Lung (tissue), 12 donors: Measurements from ENCODE around the gene RXRA. TPM values are rescaled to one million over a fixed set of nuclear protein-coding genes. Genes with fewer than 3 reads are reported as not detected.
A peak's percentile ranks its signal among the peaks of the same experiment; 100 is the strongest.

ENCODE experiments used
- ATAC-seq: fragments of 200-7000 bp; cut with Tn5 transposase; one replicate; pipeline ENCODE4 v1.9.1; 2020; ENCODE audit warnings: moderate number of reproducible peaks; ENCODE audit not compliant: insufficient read depth, low FRiP score
- DNase-seq, 3 donors: peaks; one replicate each; pipeline ENCODE4 v3.0.0-alpha.2; 2013 to 2017
- H3K27ac ChIP-seq, 2 donors: one replicate each; pipeline ENCODE4 v1.5.1; 2013; ENCODE audit warnings: mild to moderate bottlenecking in 2 of 2, moderate library complexity in 2 of 2, control low read depth in 1 of 2, inconsistent platforms in 1 of 2, low read depth in 1 of 2, low read length in 1 of 2
- H3K27me3 ChIP-seq, 3 donors: one replicate each; pipeline ENCODE4 v1.5.1; 2013; ENCODE audit warnings: low read length in 2 of 3; ENCODE audit not compliant: control insufficient read depth in 3 of 3, insufficient read depth in 3 of 3
- H3K36me3 ChIP-seq, 4 donors: one replicate each; pipeline ENCODE4 v1.5.1; 2013; ENCODE audit warnings: low read length in 4 of 4, mild to moderate bottlenecking in 1 of 4, moderate library complexity in 1 of 4; ENCODE audit not compliant: control insufficient read depth in 4 of 4, insufficient read depth in 4 of 4
- H3K4me1 ChIP-seq, 5 donors: one replicate each; pipeline ENCODE4 v1.5.1; 2013; ENCODE audit warnings: low read length in 5 of 5, mild to moderate bottlenecking in 2 of 5, moderate library complexity in 1 of 5; ENCODE audit not compliant: control insufficient read depth in 5 of 5, insufficient read depth in 5 of 5
- H3K4me3 ChIP-seq: one replicate; pipeline ENCODE4 v1.5.1; 2013; ENCODE audit warnings: mild to moderate bottlenecking, control low read depth, moderate library complexity
- H3K9ac ChIP-seq, 2 donors: one replicate each; pipeline ENCODE4 v1.5.1; 2013; ENCODE audit warnings: low read length in 2 of 2, control low read depth in 1 of 2; ENCODE audit not compliant: insufficient read depth in 1 of 2
- H3K9me3 ChIP-seq, 4 donors: one replicate each; pipeline ENCODE4 v1.5.1; 2013; ENCODE audit warnings: low read length in 3 of 4, mild to moderate bottlenecking in 1 of 4, moderate library complexity in 1 of 4; ENCODE audit not compliant: control insufficient read depth in 4 of 4, insufficient read depth in 3 of 4
- WGBS, 2 donors: extraction: QIAGEN DNeasy Blood & Tissue Kit; methylation state at CpG; one replicate each; pipeline ENCODE4 v1.1.7; 2013; 5-methylcytosine and 5-hydroxymethylcytosine counted together
- polyA plus RNA-seq, 2 donors: library from polyadenylated mRNA; stranded (reverse); fragments of 200-250 nt; gene quantifications; one replicate each; pipeline ENCODE4 v1.2.1, GENCODE V29; 2013
- total RNA-seq, 2 donors: library from RNA; depleted of rRNA in 1 of 2; stranded (reverse); fragments of >200 nt in 1 of 2; gene quantifications; one replicate each; pipeline ENCODE4 v1.2.1, GENCODE V29; 2014 to 2021
- TF ChIP-seq, protein P1 (sequence below): IDR thresholded peaks from 2 replicates; pipeline ENCODE4 v1.5.1; 2012; ENCODE audit warnings: mild to moderate bottlenecking; ENCODE audit errors: control extremely low read depth, extremely low read depth
- donor health status: control.
- donor health status: control.
- donor health status: Bipolar disorder and iron deficiency.
- donor health status: healthy.
- donor health status: DM: yes; HTN: yes; CAD: no.

The RXRA gene
- total and polyA plus RNA-seq, 4 donors: 24.2 to 85.2 (median 52.2) TPM

DNA sequence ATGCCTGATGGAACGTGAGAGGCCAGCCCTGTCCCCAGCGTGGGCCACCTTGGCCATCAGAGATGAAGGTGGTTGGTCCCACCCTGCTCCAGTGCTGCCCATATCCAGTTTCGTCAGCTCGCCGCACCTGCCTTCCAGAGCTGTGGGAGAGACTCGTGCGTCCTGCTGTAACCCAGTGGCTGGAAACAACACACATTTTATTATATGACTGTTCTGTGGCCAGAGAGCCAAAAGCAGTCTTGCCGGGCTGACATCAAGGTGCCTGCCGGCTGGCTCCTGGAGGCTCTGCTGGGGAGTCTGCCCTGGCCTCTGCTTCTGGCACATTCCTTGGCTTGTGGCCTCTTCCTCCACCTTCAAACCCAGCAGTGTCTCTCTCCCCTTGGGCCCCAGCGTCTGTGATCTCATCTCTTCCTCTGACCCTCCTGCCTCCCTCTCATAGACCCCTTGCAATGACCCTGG, 94.7 kb downstream of the RXRA start:
- no peaks in the 10 kb centered on the region for H3K9me3 ChIP-seq
- H3K27me3 ChIP-seq: no peaks in the 10 kb centered on the region
- no peak for ATAC-seq
- WGBS, 2 donors: 89 to 95% methylated on average over 10 of the region's 10 CpGs
- no peak overlapping the region for H3K9ac ChIP-seq
- peaks cover 2 to 31% (median 11%) of the 10 kb centered on the region in 5 donors for H3K4me1 ChIP-seq
- TF ChIP-seq, protein P1, sequence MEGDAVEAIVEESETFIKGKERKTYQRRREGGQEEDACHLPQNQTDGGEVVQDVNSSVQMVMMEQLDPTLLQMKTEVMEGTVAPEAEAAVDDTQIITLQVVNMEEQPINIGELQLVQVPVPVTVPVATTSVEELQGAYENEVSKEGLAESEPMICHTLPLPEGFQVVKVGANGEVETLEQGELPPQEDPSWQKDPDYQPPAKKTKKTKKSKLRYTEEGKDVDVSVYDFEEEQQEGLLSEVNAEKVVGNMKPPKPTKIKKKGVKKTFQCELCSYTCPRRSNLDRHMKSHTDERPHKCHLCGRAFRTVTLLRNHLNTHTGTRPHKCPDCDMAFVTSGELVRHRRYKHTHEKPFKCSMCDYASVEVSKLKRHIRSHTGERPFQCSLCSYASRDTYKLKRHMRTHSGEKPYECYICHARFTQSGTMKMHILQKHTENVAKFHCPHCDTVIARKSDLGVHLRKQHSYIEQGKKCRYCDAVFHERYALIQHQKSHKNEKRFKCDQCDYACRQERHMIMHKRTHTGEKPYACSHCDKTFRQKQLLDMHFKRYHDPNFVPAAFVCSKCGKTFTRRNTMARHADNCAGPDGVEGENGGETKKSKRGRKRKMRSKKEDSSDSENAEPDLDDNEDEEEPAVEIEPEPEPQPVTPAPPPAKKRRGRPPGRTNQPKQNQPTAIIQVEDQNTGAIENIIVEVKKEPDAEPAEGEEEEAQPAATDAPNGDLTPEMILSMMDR: no peak
- DNase-seq: no peak
- peaks cover 0 to 63% (median 14%) of the 10 kb centered on the region in 4 donors for H3K36me3 ChIP-seq
- no peak overlapping the region for H3K27ac ChIP-seq
- H3K4me3 ChIP-seq: no peak overlapping the region

DNA sequence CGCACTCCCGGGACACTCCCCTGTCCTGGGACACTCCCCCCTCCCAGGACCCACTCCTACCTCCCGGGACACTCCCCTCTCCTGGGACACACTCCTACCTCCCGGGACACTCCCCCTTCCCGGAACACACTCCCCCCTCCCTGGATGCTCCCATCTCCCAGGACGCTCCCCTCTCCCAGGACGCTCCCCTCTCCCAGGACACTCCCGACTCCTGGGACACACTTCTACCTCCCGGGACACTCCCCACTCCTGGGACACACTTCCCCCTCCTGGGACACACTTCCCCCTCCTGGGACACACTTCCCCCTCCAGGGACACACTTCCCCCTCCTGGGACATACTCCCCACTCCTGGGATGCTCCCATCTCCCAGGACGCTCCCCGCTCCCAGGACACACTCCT, 95.6 kb downstream of the RXRA start:
- Histone ChIP-seq H3K9me3 (no peaks in the 10 kb centered on the region), H3K4me3 (no peak overlapping the region), H3K27ac (peak overlapping the region in 1 of 2 donors; percentile 62), H3K9ac (no peak overlapping the region), H3K27me3 (no peaks in the 10 kb centered on the region), H3K4me1 (peaks cover 2 to 31% (median 11%) of the 10 kb centered on the region in 5 donors), H3K36me3 (peaks cover 0 to 70% (median 16%) of the 10 kb centered on the region in 4 donors)
- TF ChIP-seq, protein P1: no peak
- WGBS, 2 donors: 67 to 84% methylated on average over 11 of the region's 11 CpGs
- ATAC-seq (peak; percentile 4), DNase-seq (no peak)

DNA sequence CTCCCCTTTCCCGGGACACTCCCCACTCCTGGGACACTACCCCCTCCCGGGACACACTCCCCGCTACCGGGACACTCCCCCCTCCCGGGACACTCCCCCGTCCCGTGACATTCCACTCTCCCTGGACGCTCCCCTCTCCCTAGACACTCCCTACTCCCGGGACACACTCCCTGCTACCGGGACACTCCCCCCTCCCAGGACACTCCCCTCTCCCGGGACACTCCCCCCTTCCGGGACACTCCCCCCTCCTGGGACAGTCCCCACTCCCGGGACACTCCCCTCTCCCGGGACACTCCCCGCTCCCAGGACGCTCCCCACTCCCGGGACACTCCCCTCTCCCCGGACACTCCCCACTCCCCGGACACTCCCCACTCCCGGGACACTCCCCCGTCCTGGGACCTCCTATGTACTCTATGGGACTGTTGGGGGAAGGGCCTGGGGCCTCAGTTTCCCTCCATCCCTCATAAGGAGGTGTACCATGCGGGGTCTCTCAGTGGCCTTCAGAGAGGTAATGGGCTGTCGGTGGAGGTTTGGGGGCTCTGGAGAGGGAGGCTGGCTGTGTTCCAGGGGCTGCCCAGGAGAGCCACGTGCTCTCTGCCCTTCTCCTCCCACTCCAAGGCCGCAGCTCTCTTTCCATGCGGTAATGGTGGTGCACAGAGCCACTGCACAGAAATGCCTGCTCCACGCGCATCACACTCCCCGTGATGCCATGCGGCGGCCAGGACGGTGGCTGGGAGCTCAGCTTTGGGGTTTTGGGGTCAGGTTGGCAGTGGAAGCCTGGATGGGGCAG, 96.2 kb downstream of the RXRA start:
- 52 to 79% methylated on average over 31 to 32 of the region's 32 CpGs for WGBS, 2 donors
- H3K27ac ChIP-seq: peak overlapping the region in 1 of 2 donors; percentile 62
- peak; percentile 84 for ATAC-seq
- TF ChIP-seq, protein P1: no peak
- peaks cover 2 to 31% (median 11%) of the 10 kb centered on the region in 5 donors for H3K4me1 ChIP-seq
- no peaks in the 10 kb centered on the region for H3K9me3 ChIP-seq
- H3K27me3 ChIP-seq: no peaks in the 10 kb centered on the region
- no peak for DNase-seq
- no peak overlapping the region for H3K9ac ChIP-seq
- no peak overlapping the region for H3K4me3 ChIP-seq
- peaks cover 0 to 66% (median 15%) of the 10 kb centered on the region in 4 donors for H3K36me3 ChIP-seq
